NT2/D1 (cell line): ENCODE measurements around the gene ACADM.
"Not testable (repeated sequence)": the region's sequence is repeated elsewhere in the genome, so short reads cannot be mapped to it uniquely, and the experiment has no call there.

Experiments
- DNase-seq: peaks from one replicate; pipeline ENCODE4 v3.0.0-alpha.2; 2011; ENCODE audit warnings: low read depth, low spot score
- H3K27me3 ChIP-seq: 2 replicates; pipeline ENCODE4 v1.6.0; 2011; ENCODE audit warnings: mild to moderate bottlenecking; ENCODE audit not compliant: insufficient read length, insufficient read depth
- H3K36me3 ChIP-seq: 2 replicates; pipeline ENCODE4 v1.6.1; 2011; ENCODE audit warnings: mild to moderate bottlenecking, low read length, mixed read lengths; ENCODE audit not compliant: insufficient read depth, insufficient read length
- H3K4me1 ChIP-seq: 2 replicates; pipeline ENCODE4 v1.5.1; 2011; ENCODE audit not compliant: insufficient read depth, insufficient read length
- H3K4me3 ChIP-seq: 2 replicates; pipeline ENCODE4 v1.5.1; 2011; ENCODE audit warnings: low read depth; ENCODE audit not compliant: insufficient read length
- H3K9ac ChIP-seq: 2 replicates; pipeline ENCODE4 v1.6.0; 2011; ENCODE audit warnings: low read depth; ENCODE audit not compliant: insufficient read length
- H3K9me3 ChIP-seq: 2 replicates; pipeline ENCODE4 v1.5.1; 2011; ENCODE audit warnings: mild to moderate bottlenecking, low read length; ENCODE audit not compliant: insufficient read depth
- SUZ12 ChIP-seq: IDR thresholded peaks from 2 replicates; pipeline ENCODE4 v1.6.1; 2011; ENCODE audit not compliant: insufficient read length, insufficient read depth; ENCODE audit errors: extremely low read depth
- YY1 ChIP-seq: IDR thresholded peaks from 2 replicates; pipeline ENCODE4 v1.6.1; 2011; ENCODE audit not compliant: insufficient read length, insufficient read depth
- ZNF274 ChIP-seq: IDR thresholded peaks from 2 replicates; pipeline ENCODE4 v1.6.1; 2011; ENCODE audit warnings: mild to moderate bottlenecking, low read depth, low read length

The ACADM gene

GRCh38 chr1:75736016-75736415 is 11.5 kb downstream of the ACADM start:
- TF ChIP-seq SUZ12 (no peak), ZNF274 (no peak), YY1 (no peak)
- no peak overlapping the region for H3K4me3 ChIP-seq
- H3K4me1 ChIP-seq, result no peaks in the 10 kb centered on the region
- H3K36me3 ChIP-seq, result peaks cover 74% of the 10 kb centered on the region
- no peaks in the 10 kb centered on the region for H3K9me3 ChIP-seq
- H3K27me3 ChIP-seq, result no peaks in the 10 kb centered on the region
- H3K9ac ChIP-seq, result no peak overlapping the region
- no peak for DNase-seq

- Histone ChIP-seq H3K9ac (no peak overlapping the region), H3K4me1 (peaks cover 6% of the 10 kb centered on the region), H3K9me3 (no peaks in the 10 kb centered on the region), H3K4me3 (no peak overlapping the region), H3K36me3 (peaks cover 78% of the 10 kb centered on the region), H3K27me3 (no peaks in the 10 kb centered on the region)
- DNase-seq, result peak; percentile 47
- no peak for TF ChIP-seq ZNF274
- no peak for TF ChIP-seq SUZ12
- no peak for TF ChIP-seq YY1
These were observed 17.6 kb downstream of the ACADM start for GRCh38 chr1:75742047-75742625.

- H3K4me1 ChIP-seq, result peaks cover 6% of the 10 kb centered on the region
- no peak for DNase-seq
- H3K9me3 ChIP-seq, result no peaks in the 10 kb centered on the region
- TF ChIP-seq ZNF274, result no peak
- H3K27me3 ChIP-seq, result no peaks in the 10 kb centered on the region
- H3K36me3 ChIP-seq, result peaks cover 63% of the 10 kb centered on the region
- H3K4me3 ChIP-seq, result no peak overlapping the region
- H3K9ac ChIP-seq, result no peak overlapping the region
These were observed 20.8 kb downstream of the ACADM start for GRCh38 chr1:75745276-75745675.

DNA sequence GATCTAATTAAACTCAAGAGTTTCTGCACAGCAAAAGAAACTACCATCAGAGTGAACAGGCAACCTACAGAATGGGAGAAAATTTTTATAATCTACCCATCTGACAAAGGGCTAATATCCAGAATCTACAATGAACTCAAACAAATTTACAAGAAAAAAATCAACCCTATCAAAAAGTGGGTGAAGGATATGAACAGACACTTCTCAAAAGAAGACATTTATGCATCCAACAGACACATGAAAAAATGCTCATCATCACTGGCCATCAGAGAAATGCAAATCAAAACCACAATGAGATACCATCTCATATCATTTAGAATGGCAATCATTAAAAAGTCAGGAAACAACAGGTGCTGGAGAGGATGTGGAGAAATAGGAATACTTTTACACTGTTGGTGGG is 32.7 kb downstream of the ACADM start:
- not testable (repeated sequence) for H3K9ac ChIP-seq, DNase-seq, H3K4me1 ChIP-seq, H3K27me3 ChIP-seq, H3K4me3 ChIP-seq
- Histone ChIP-seq H3K9me3 (peaks cover 28% of the 10 kb centered on the region; the same call in 1 of the 2 replicates), H3K36me3 (peaks cover 56% of the 10 kb centered on the region)

DNA sequence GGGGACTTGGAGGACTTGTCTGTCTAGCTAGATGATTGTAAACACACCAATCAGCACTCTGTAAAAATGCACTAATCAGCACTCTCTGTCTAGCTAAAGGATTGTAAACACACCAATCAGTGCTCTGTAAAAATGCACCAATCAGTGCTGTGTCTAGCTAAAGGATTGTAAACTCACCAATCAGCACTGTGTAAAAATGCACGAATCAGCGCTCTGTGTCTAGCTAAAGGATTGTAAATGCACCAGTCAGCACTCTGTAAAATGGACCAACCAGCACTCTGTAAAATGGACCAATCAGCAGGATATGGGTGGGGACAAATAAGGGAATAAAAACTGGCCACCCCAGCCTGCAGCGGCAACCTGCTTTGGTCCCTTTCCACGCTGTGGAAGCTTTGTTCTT is 34.0 kb downstream of the ACADM start:
- not testable (repeated sequence) for H3K4me1 ChIP-seq, H3K4me3 ChIP-seq, DNase-seq, H3K27me3 ChIP-seq, H3K9ac ChIP-seq
- Histone ChIP-seq H3K36me3 (peaks cover 54% of the 10 kb centered on the region), H3K9me3 (peaks cover 28% of the 10 kb centered on the region; the same call in 1 of the 2 replicates)

GRCh38 chr1:75764057-75764655 is 39.6 kb downstream of the ACADM start:
- Histone ChIP-seq H3K4me1 (no peaks in the 10 kb centered on the region), H3K9ac (no peak overlapping the region), H3K4me3 (no peak overlapping the region), H3K36me3 (peaks cover 23% of the 10 kb centered on the region), H3K9me3 (no peaks in the 10 kb centered on the region), H3K27me3 (no peaks in the 10 kb centered on the region)
- DNase-seq, result no peak
- TF ChIP-seq SUZ12 (no peak), YY1 (no peak), ZNF274 (no peak)

- H3K9ac ChIP-seq, result no peak overlapping the region
- H3K9me3 ChIP-seq, result no peaks in the 10 kb centered on the region
- H3K4me3 ChIP-seq, result no peak overlapping the region
- H3K27me3 ChIP-seq, result no peaks in the 10 kb centered on the region
- peaks cover 21% of the 10 kb centered on the region for H3K36me3 ChIP-seq
- DNase-seq, result no peak
- H3K4me1 ChIP-seq, result no peaks in the 10 kb centered on the region
- TF ChIP-seq SUZ12, result no peak
- TF ChIP-seq ZNF274, result no peak
- TF ChIP-seq YY1, result no peak
These were observed 41.3 kb downstream of the ACADM start for GRCh38 chr1:75765697-75766355.

DNA sequence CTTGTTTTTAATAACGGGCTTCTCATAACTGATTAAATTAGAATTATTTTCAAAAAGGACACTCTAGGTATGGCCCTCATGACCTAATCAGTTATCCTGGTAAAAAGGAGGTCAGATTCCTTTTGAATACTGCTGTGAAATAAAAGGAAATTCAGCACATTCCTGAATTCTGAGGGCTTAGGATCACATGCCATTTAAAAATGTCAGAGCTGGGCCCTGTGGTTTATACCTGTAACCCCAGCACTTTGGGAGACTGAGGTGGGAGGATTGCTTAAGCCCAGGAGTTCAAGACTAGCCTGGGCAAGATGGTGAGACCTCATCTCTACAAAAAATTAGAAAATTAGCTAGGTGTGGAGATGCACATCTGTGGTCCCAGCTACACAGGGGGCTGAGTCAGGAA is 43.5 kb downstream of the ACADM start:
- no peak overlapping the region for H3K9ac ChIP-seq
- DNase-seq, result no peak
- TF ChIP-seq YY1 (no peak), SUZ12 (no peak), ZNF274 (no peak)
- H3K36me3 ChIP-seq, result peaks cover 10% of the 10 kb centered on the region
- no peaks in the 10 kb centered on the region for H3K27me3 ChIP-seq
- no peaks in the 10 kb centered on the region for H3K4me1 ChIP-seq
- no peaks in the 10 kb centered on the region for H3K9me3 ChIP-seq
- no peak overlapping the region for H3K4me3 ChIP-seq
